Kidney epithelial cell (primary cell): ENCODE data around the gene GPC6. TPM values are rescaled to one million over a fixed set of nuclear protein-coding genes. Genes with fewer than 3 reads are reported as not detected.

Source experiments
- DNase-seq: peaks from one replicate; pipeline ENCODE4 v3.0.0-alpha.2; 2010; ENCODE audit warnings: low read depth
- H3K27me3 ChIP-seq: 2 replicates; pipeline ENCODE4 v1.6.0; 2011; ENCODE audit warnings: low read length; ENCODE audit not compliant: control insufficient read depth, insufficient read depth
- H3K36me3 ChIP-seq: 2 replicates; pipeline ENCODE4 v1.5.1; 2011; ENCODE audit warnings: low read length; ENCODE audit not compliant: control insufficient read depth, insufficient read depth
- H3K4me3 ChIP-seq: 2 replicates; pipeline ENCODE4 v1.5.1; 2011; ENCODE audit warnings: low read depth, mild to moderate bottlenecking, control low read depth, low read length
- CTCF ChIP-seq: IDR thresholded peaks from 2 replicates; pipeline ENCODE4 v1.5.1; 2011; ENCODE audit warnings: mild to moderate bottlenecking, moderate library complexity, low read length, control low read depth, inconsistent platforms; ENCODE audit not compliant: insufficient read depth, poor library complexity, severe bottlenecking
- total RNA-seq: library from RNA; depleted of rRNA; stranded (reverse); fragments of >200 nt; gene quantifications from 2 replicates; pipeline ENCODE4 v1.2.3, GENCODE V29; 2015

GPC6 gene
- total RNA-seq, 1 donor from 2014 or later = 62.7 TPM

DNA sequence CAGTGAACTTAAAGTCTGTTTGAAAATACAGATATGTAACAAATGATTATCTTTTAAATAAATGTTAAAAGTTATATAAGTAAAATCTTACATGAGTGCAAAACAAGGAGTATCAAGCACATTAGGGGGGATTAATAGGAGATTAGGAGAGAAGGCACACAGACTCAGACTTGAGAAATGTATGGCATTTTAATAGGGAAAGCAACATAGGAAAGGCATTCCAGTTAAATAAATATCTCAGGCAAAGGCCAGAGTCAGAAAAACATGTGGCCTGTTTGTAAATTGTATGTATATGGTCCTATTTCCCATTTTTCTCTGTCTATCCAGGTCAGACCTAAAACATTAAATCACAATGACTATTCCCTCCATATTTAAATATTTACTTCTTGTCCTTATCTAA is 462.7 kb downstream of the GPC6 start:
- DNase-seq = no peak
- Histone ChIP-seq H3K27me3 (no peaks in the 10 kb centered on the region), H3K4me3 (no peak overlapping the region), H3K36me3 (no peaks in the 10 kb centered on the region)
- no peak for TF ChIP-seq CTCF

DNA sequence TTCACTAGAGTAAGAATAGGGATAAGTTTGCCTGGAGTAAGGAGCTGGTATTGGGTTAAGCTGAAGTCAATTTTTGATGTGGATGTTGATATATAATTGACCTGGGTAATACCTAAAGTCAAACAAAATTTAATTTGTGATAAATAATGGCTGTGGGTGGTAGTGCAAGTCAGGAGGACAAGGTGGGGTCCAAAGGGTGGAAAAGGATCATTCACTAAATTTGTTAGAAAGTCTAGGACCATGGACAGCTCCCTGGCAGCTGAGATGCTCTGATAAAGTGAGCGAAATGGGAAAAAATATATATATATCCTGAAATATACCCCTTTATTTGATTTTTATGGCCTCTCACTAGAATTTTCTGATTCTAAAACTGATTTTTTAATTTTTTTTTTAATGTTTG is 463.5 kb downstream of the GPC6 start:
- no peak overlapping the region for H3K4me3 ChIP-seq
- TF ChIP-seq CTCF = no peak
- no peaks in the 10 kb centered on the region for H3K36me3 ChIP-seq
- no peaks in the 10 kb centered on the region for H3K27me3 ChIP-seq
- no peak for DNase-seq

- H3K36me3 ChIP-seq = no peaks in the 10 kb centered on the region
- no peak for TF ChIP-seq CTCF
- no peak overlapping the region for H3K4me3 ChIP-seq
- DNase-seq = no peak
- H3K27me3 ChIP-seq = no peaks in the 10 kb centered on the region
Observed at GRCh38 chr13:93698016-93698613, 471.5 kb downstream of the GPC6 start.

DNA sequence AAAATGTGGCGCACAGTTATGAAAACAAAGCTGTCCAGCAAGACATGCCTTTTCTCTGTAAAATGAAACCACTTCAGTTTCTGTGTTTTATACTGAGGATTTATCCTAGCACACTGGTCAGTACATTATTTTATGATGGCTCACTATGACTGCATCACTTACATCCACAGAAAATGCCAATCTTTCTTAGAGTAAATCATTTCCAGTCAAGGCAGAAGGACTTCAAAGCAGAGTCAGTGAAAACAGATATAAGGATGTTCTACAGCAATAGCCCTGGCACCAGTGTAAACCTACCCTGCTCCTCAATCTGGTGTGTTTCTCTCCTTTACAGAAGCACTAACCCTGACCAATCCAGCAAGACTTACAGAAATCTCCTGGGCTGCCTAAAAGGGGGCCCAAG is 473.5 kb downstream of the GPC6 start:
- no peaks in the 10 kb centered on the region for H3K36me3 ChIP-seq
- H3K27me3 ChIP-seq = no peaks in the 10 kb centered on the region
- no peak for TF ChIP-seq CTCF
- H3K4me3 ChIP-seq = no peak overlapping the region
- DNase-seq = no peak

GRCh38 chr13:93708308-93709075 is 481.9 kb downstream of the GPC6 start:
- no peaks in the 10 kb centered on the region for H3K36me3 ChIP-seq
- no peak overlapping the region for H3K4me3 ChIP-seq
- TF ChIP-seq CTCF = no peak
- DNase-seq = no peak
- H3K27me3 ChIP-seq = no peaks in the 10 kb centered on the region
